Keratinocyte (primary cell): Measurements from ENCODE around the gene LRRC27. TPM values are rescaled to one million over a fixed set of nuclear protein-coding genes. Genes with fewer than 3 reads are reported as not detected.

Experiments
- DNase-seq: peaks from one replicate; pipeline ENCODE4 v3.0.0-alpha.2; 2011; ENCODE audit warnings: low read depth, missing footprints, low spot score
- FAIRE-seq: peaks from 2 replicates; lab custom pipeline; 2011; peaks lifted over from hg19 to GRCh38; lab: Jason Lieb, UNC
- H2AFZ ChIP-seq: 2 replicates; pipeline ENCODE4 v1.6.0; 2012; ENCODE audit warnings: low read length, control low read depth, inconsistent platforms; ENCODE audit not compliant: control insufficient read depth
- H3K27ac ChIP-seq: 2 replicates; pipeline ENCODE4 v1.5.1; 2011; ENCODE audit warnings: low read length; ENCODE audit not compliant: control insufficient read depth, insufficient read depth
- H3K27me3 ChIP-seq: 3 replicates; pipeline ENCODE4 v1.6.0; 2011; ENCODE audit warnings: low read length; ENCODE audit not compliant: control insufficient read depth, insufficient read depth; ENCODE audit errors: extremely low read depth
- H3K36me3 ChIP-seq, 2 experiments: 2 replicates in 1 of 2; 3 replicates in 1 of 2; pipeline ENCODE4 v1.5.1; 2011; ENCODE audit warnings: low read length in 2 of 2, mild to moderate bottlenecking in 1 of 2; ENCODE audit not compliant: control insufficient read depth in 2 of 2, insufficient read depth in 2 of 2; ENCODE audit errors: extremely low read depth in 1 of 2
- H3K4me1 ChIP-seq: 3 replicates; pipeline ENCODE4 v1.5.1; 2011; ENCODE audit warnings: low read length; ENCODE audit not compliant: control insufficient read depth, insufficient read depth; ENCODE audit errors: extremely low read depth
- H3K4me2 ChIP-seq: 3 replicates; pipeline ENCODE4 v1.6.0; 2011; ENCODE audit warnings: low read depth, low read length; ENCODE audit not compliant: control insufficient read depth, insufficient read depth; ENCODE audit errors: extremely low read depth
- H3K4me3 ChIP-seq, 3 experiments: fragments of 200-600 bp in 1 of 3; sonication (generic) in 1 of 3; 2 replicates in 2 of 3; 3 replicates in 1 of 3; pipeline ENCODE4 v1.5.1; 2011 to 2016; ENCODE audit warnings: low read length in 3 of 3, mild to moderate bottlenecking in 3 of 3, control low read depth in 2 of 3, inconsistent platforms in 1 of 3, low read depth in 1 of 3, mixed read lengths in 1 of 3, mixed run types in 1 of 3, moderate library complexity in 1 of 3; ENCODE audit not compliant: control insufficient read depth in 2 of 3, insufficient read depth in 2 of 3; ENCODE audit errors: extremely low read depth in 1 of 3
- H3K79me2 ChIP-seq: 2 replicates; pipeline ENCODE4 v1.6.0; 2012; ENCODE audit warnings: low read length; ENCODE audit not compliant: control insufficient read depth, insufficient read depth
- H3K9ac ChIP-seq: 3 replicates; pipeline ENCODE4 v1.6.0; 2011; ENCODE audit warnings: low read length; ENCODE audit not compliant: control insufficient read depth, insufficient read depth; ENCODE audit errors: extremely low read depth
- H3K9me1 ChIP-seq: 3 replicates; pipeline ENCODE4 v1.6.0; 2011; ENCODE audit warnings: low read length; ENCODE audit not compliant: control insufficient read depth, insufficient read depth; ENCODE audit errors: extremely low read depth
- H3K9me3 ChIP-seq: 2 replicates; pipeline ENCODE4 v1.5.1; 2012; ENCODE audit warnings: low read depth, low read length; ENCODE audit not compliant: control insufficient read depth
- H4K20me1 ChIP-seq: 3 replicates; pipeline ENCODE4 v1.6.0; 2011; ENCODE audit warnings: low read length; ENCODE audit not compliant: control insufficient read depth, insufficient read depth; ENCODE audit errors: extremely low read depth
- CTCF ChIP-seq, 3 experiments: IDR thresholded peaks in 1 of 3; conservative IDR thresholded peaks in 1 of 3; optimal IDR thresholded peaks in 1 of 3; 2 replicates in 2 of 3; 3 replicates in 1 of 3; pipeline versions ENCODE3 to v1.5.1; 2011; ENCODE audit warnings: low read length in 3 of 3, mild to moderate bottlenecking in 3 of 3, moderate library complexity in 2 of 3, control low read depth in 1 of 3, inconsistent platforms in 1 of 3; ENCODE audit not compliant: insufficient read depth in 2 of 3; ENCODE audit errors: extremely low read depth in 1 of 3
- EZH2 ChIP-seq: IDR thresholded peaks from one replicate; pipeline ENCODE4 v1.6.1; 2012; ENCODE audit warnings: inconsistent platforms, mild to moderate bottlenecking, low read length, moderate library complexity
- dilution Hi-C: fragments of 300-500 bp; cut with MboI; formaldehyde crosslinking; loops from one replicate; pipeline ENCODE4 v1.7.0; 2020; ENCODE audit warnings: low sequenced_read_pairs; ENCODE audit not compliant: extremely low pct_ligation_motif_present
- polyA plus RNA-seq, 5 experiments: library from polyadenylated mRNA; depleted of rRNA in 3 of 5; stranded (reverse) in 3 of 5; stranded (forward) in 1 of 5; unstranded in 1 of 5; fragments of >200 nt; gene quantifications; 1 replicate in 1 of 5; 2 replicates in 3 of 5; 3 replicates in 1 of 5; pipeline versions ENCODE4 v1.2.1 to v1.2.3, GENCODE V29; 2011 to 2012; ENCODE audit warnings: missing spikeins in 2 of 5, low read depth in 1 of 5, low replicate concordance in 1 of 5

LRRC27 gene
- polyA plus RNA-seq, 1 donor (not counting 4 experiments of a cell fraction or from before 2014, with no cell fraction given): 3.0 TPM

GRCh38 chr10:132393695-132394181 is 61.7 kb downstream of the LRRC27 start:
- Histone ChIP-seq H3K4me3 (no peak overlapping the region), H2AFZ (no peak overlapping the region), H3K9ac (no peak overlapping the region), H3K9me3 (no peaks in the 10 kb centered on the region), H3K4me2 (no peak overlapping the region), H4K20me1 (no peaks in the 10 kb centered on the region), H3K79me2 (peaks cover 6% of the 10 kb centered on the region), H3K36me3 (no peaks in the 10 kb centered on the region), H3K27me3 (no peaks in the 10 kb centered on the region), H3K4me1 (peaks cover 9% of the 10 kb centered on the region), H3K9me1 (no peaks in the 10 kb centered on the region), H3K27ac (no peak overlapping the region)
- TF ChIP-seq EZH2: no peak
- no peak for TF ChIP-seq CTCF (optimal IDR thresholded peaks at IDR 0.05 in 1 of 3, IDR thresholded peaks at IDR 0.05 in 1 of 3, conservative IDR thresholded peaks at IDR 0.05 in 1 of 3; ENCODE audit: extremely low read depth in 1 of 3, insufficient read depth in 2 of 3, low read length in 3 of 3)
- DNase-seq (no peak), FAIRE-seq (no peak)
- dilution Hi-C loops: no loop called here

GRCh38 chr10:132394201-132394811 is 62.3 kb downstream of the LRRC27 start:
- Histone ChIP-seq H4K20me1 (no peaks in the 10 kb centered on the region), H3K9me1 (no peaks in the 10 kb centered on the region), H3K9me3 (no peaks in the 10 kb centered on the region), H3K4me3 (no peak overlapping the region), H3K27ac (no peak overlapping the region), H3K27me3 (no peaks in the 10 kb centered on the region), H3K36me3 (no peaks in the 10 kb centered on the region), H2AFZ (no peak overlapping the region), H3K4me2 (no peak overlapping the region), H3K79me2 (peaks cover 11% of the 10 kb centered on the region), H3K9ac (no peak overlapping the region), H3K4me1 (peaks cover 9% of the 10 kb centered on the region)
- TF ChIP-seq CTCF (optimal IDR thresholded peaks at IDR 0.05 in 1 of 3, IDR thresholded peaks at IDR 0.05 in 1 of 3, conservative IDR thresholded peaks at IDR 0.05 in 1 of 3; ENCODE audit: extremely low read depth in 1 of 3, insufficient read depth in 2 of 3, low read length in 3 of 3): no peak
- no peak for TF ChIP-seq EZH2
- FAIRE-seq: no peak
- DNase-seq: no peak
- dilution Hi-C loops: no loop called here
